Measurements from ENCODE around the gene IL21R.

The IL21R gene

DNA sequence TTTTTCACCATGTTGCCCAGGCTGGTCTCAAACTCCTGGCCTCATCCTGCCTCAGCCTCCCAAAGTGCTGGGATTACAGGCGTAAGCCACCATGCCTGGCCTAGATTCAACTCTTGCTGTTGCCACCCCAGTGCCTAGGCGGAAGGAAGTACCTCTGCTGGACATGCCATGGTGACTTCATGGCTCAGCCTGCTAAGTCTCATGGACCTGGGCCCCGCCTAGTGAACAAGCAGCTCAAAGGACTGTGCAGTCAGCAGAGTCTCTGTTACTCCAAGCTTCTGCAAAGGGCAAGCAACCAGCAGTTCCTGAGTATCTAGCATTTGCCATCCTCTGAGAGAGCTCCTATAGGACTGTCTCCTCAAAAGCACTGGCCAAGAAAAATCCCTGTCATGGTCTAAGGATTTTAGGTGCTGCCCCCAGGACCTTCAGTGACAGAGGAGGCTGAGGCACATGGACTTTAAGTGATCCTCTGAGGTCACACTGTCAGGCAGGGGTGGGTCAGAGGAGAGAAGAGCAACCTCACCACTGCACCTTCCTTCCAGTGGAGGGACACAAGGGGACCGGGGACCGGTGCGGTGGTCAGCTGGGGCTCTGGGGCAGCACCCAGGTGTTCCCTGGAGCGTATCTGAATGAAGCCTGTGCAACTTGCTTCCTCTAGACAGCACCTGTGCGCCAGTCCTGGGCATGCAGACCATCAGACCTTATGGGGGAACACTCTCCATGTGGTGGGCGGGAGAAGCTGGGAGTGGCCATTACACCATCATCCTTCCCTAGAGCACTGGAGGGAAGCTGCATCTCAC, 71.3 kb downstream of the IL21R start:
- Histone ChIP-seq H3K36me3 (ENCODE audit: control insufficient read depth in 2 of 2, insufficient read depth in 1 of 2, low read length in 2 of 2) (peaks cover 14 to 99% of the 10 kb centered on the region in 2 experiments; a peak in 2 of 3 replicates), H3K9me3 (ENCODE audit: control insufficient read depth, insufficient read depth, low read depth, low read length) (no peaks in the 10 kb centered on the region), H3K4me3 (ENCODE audit: low read depth, low read length) (no peak overlapping the region), H3K4me1 (ENCODE audit: control insufficient read depth, insufficient read depth, low read length) (no peaks in the 10 kb centered on the region), H3K27ac (ENCODE audit: extremely low read depth, low read depth, low read length) (no peak overlapping the region)
- CTCF ChIA-PET: no interaction called here
- TF ChIP-seq ZFP37 (tag by site-specific recombination; IDR thresholded peaks at IDR 0.05): no peak
- TF ChIP-seq ZNF558 (tag by site-specific recombination; IDR thresholded peaks at IDR 0.05): no peak
- TF ChIP-seq, protein P1, sequence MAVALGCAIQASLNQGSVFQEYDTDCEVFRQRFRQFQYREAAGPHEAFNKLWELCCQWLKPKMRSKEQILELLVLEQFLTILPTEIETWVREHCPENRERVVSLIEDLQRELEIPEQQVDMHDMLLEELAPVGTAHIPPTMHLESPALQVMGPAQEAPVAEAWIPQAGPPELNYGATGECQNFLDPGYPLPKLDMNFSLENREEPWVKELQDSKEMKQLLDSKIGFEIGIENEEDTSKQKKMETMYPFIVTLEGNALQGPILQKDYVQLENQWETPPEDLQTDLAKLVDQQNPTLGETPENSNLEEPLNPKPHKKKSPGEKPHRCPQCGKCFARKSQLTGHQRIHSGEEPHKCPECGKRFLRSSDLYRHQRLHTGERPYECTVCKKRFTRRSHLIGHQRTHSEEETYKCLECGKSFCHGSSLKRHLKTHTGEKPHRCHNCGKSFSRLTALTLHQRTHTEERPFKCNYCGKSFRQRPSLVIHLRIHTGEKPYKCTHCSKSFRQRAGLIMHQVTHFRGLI (tag by site-specific recombination; IDR thresholded peaks at IDR 0.05): no peak
- no peak for TF ChIP-seq ZFP3 (tag by site-specific recombination; IDR thresholded peaks at IDR 0.05; ENCODE audit: low read depth)
- TF ChIP-seq ZNF610 (tag by site-specific recombination; IDR thresholded peaks at IDR 0.05; ENCODE audit: borderline replicate concordance): no peak
- POLR2A ChIA-PET: no interaction called here

DNA sequence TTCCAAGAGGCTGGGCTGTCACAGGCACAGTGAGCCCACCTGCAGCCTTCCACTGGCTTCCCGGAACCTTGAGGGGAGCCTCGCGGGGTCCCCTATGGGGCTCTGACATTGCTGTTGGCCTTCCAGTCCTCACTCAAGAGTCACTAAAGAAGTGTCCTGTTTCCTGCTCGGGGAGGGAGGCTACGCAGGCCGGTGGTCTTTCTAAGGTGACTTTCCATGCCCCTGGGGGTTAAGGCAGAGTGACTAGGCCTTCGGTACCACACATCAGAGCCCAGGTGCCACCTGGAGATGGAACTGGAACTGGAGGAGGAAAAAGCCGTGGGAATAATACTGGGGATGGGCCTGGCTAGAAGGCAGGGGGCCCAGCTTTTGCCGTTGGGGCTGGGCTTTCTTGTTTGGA, 72.1 kb downstream of the IL21R start:
- Histone ChIP-seq H3K9me3 (ENCODE audit: control insufficient read depth, insufficient read depth, low read depth, low read length) (no peaks in the 10 kb centered on the region), H3K4me1 (ENCODE audit: control insufficient read depth, insufficient read depth, low read length) (no peaks in the 10 kb centered on the region), H3K4me3 (ENCODE audit: low read depth, low read length) (no peak overlapping the region), H3K27ac (ENCODE audit: extremely low read depth, low read depth, low read length) (no peak overlapping the region), H3K36me3 (ENCODE audit: control insufficient read depth in 2 of 2, insufficient read depth in 1 of 2, low read length in 2 of 2) (peaks cover 15 to 100% of the 10 kb centered on the region in 2 experiments; a peak in 2 of 3 replicates)
- CTCF ChIA-PET: no interaction called here
- TF ChIP-seq, protein P2, sequence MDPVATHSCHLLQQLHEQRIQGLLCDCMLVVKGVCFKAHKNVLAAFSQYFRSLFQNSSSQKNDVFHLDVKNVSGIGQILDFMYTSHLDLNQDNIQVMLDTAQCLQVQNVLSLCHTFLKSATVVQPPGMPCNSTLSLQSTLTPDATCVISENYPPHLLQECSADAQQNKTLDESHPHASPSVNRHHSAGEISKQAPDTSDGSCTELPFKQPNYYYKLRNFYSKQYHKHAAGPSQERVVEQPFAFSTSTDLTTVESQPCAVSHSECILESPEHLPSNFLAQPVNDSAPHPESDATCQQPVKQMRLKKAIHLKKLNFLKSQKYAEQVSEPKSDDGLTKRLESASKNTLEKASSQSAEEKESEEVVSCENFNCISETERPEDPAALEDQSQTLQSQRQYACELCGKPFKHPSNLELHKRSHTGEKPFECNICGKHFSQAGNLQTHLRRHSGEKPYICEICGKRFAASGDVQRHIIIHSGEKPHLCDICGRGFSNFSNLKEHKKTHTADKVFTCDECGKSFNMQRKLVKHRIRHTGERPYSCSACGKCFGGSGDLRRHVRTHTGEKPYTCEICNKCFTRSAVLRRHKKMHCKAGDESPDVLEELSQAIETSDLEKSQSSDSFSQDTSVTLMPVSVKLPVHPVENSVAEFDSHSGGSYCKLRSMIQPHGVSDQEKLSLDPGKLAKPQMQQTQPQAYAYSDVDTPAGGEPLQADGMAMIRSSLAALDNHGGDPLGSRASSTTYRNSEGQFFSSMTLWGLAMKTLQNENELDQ (tag by site-specific recombination; IDR thresholded peaks at IDR 0.05; ENCODE audit: low read depth): no peak
- TF ChIP-seq ZNF10 (tag by site-specific recombination; IDR thresholded peaks at IDR 0.05) (no peak), MYNN (tag by site-specific recombination; IDR thresholded peaks at IDR 0.05; ENCODE audit: borderline replicate concordance) (no peak), ZNF274 (IDR thresholded peaks at IDR 0.05; ENCODE audit: low read length) (no peak), ZNF274 (tag by site-specific recombination; IDR thresholded peaks at IDR 0.05; ENCODE audit: borderline replicate concordance) (no peak), ZNF776 (tag by site-specific recombination; IDR thresholded peaks at IDR 0.05; ENCODE audit: borderline replicate concordance) (no peak), KLF10 (tag by site-specific recombination; IDR thresholded peaks at IDR 0.05) (no peak)
- TF ChIP-seq, protein P3, sequence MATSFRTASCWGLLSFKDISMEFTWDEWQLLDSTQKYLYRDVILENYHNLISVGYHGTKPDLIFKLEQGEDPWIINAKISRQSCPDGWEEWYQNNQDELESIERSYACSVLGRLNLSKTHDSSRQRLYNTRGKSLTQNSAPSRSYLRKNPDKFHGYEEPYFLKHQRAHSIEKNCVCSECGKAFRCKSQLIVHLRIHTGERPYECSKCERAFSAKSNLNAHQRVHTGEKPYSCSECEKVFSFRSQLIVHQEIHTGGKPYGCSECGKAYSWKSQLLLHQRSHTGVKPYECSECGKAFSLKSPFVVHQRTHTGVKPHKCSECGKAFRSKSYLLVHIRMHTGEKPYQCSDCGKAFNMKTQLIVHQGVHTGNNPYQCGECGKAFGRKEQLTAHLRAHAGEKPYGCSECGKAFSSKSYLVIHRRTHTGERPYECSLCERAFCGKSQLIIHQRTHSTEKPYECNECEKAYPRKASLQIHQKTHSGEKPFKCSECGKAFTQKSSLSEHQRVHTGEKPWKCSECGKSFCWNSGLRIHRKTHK (tag by site-specific recombination; IDR thresholded peaks at IDR 0.05): no peak
- TF ChIP-seq, protein P4, sequence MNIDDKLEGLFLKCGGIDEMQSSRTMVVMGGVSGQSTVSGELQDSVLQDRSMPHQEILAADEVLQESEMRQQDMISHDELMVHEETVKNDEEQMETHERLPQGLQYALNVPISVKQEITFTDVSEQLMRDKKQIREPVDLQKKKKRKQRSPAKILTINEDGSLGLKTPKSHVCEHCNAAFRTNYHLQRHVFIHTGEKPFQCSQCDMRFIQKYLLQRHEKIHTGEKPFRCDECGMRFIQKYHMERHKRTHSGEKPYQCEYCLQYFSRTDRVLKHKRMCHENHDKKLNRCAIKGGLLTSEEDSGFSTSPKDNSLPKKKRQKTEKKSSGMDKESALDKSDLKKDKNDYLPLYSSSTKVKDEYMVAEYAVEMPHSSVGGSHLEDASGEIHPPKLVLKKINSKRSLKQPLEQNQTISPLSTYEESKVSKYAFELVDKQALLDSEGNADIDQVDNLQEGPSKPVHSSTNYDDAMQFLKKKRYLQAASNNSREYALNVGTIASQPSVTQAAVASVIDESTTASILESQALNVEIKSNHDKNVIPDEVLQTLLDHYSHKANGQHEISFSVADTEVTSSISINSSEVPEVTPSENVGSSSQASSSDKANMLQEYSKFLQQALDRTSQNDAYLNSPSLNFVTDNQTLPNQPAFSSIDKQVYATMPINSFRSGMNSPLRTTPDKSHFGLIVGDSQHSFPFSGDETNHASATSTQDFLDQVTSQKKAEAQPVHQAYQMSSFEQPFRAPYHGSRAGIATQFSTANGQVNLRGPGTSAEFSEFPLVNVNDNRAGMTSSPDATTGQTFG (tag by site-specific recombination; IDR thresholded peaks at IDR 0.05; ENCODE audit: borderline replicate concordance): no peak
- TF ChIP-seq, protein P5, sequence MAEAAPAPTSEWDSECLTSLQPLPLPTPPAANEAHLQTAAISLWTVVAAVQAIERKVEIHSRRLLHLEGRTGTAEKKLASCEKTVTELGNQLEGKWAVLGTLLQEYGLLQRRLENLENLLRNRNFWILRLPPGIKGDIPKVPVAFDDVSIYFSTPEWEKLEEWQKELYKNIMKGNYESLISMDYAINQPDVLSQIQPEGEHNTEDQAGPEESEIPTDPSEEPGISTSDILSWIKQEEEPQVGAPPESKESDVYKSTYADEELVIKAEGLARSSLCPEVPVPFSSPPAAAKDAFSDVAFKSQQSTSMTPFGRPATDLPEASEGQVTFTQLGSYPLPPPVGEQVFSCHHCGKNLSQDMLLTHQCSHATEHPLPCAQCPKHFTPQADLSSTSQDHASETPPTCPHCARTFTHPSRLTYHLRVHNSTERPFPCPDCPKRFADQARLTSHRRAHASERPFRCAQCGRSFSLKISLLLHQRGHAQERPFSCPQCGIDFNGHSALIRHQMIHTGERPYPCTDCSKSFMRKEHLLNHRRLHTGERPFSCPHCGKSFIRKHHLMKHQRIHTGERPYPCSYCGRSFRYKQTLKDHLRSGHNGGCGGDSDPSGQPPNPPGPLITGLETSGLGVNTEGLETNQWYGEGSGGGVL (tag by site-specific recombination; IDR thresholded peaks at IDR 0.05): no peak
- TF ChIP-seq, protein P6, sequence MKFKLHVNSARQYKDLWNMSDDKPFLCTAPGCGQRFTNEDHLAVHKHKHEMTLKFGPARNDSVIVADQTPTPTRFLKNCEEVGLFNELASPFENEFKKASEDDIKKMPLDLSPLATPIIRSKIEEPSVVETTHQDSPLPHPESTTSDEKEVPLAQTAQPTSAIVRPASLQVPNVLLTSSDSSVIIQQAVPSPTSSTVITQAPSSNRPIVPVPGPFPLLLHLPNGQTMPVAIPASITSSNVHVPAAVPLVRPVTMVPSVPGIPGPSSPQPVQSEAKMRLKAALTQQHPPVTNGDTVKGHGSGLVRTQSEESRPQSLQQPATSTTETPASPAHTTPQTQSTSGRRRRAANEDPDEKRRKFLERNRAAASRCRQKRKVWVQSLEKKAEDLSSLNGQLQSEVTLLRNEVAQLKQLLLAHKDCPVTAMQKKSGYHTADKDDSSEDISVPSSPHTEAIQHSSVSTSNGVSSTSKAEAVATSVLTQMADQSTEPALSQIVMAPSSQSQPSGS (tag by site-specific recombination; IDR thresholded peaks at IDR 0.05; ENCODE audit: low read depth): no peak
- POLR2A ChIA-PET: no interaction called here

Data from HEK293 (cell line).